Body of pancreas (tissue), 4 donors: Measurements from ENCODE around the gene ALPK1. TPM values are rescaled to one million over a fixed set of nuclear protein-coding genes. Genes with fewer than 3 reads are reported as not detected.

Source experiments
- ATAC-seq: fragments of 150-250 bp; one replicate; pipeline ENCODE4 v1.9.1; 2016
- DNase-seq, 4 donors: peaks; one replicate each; pipeline ENCODE4 v3.0.0-alpha.2; 2019
- H3K27ac ChIP-seq, 4 donors: fragments of 200-600 bp; sonication (generic); 1 replicate in 3 of 4; 2 replicates in 1 of 4; pipeline versions ENCODE4 v1.5.1 to v1.6.1; 2016 to 2019; ENCODE audit warnings: mild to moderate bottlenecking in 1 of 4, mixed read lengths in 1 of 4, moderate library complexity in 1 of 4
- H3K27me3 ChIP-seq, 2 donors: fragments of 200-600 bp; sonication (generic); one replicate each; pipeline ENCODE4 v1.6.0; 2016; ENCODE audit warnings: mild to moderate bottlenecking in 1 of 2
- H3K36me3 ChIP-seq, 2 donors: fragments of 200-600 bp; sonication (generic); replicated peaks in 1 of 2; 2 replicates each; pipeline ENCODE4 v1.5.1; 2016; ENCODE audit warnings: low read depth in 2 of 2; ENCODE audit not compliant: insufficient read depth in 1 of 2
- H3K4me1 ChIP-seq: fragments of 200-600 bp; sonication (generic); one replicate; pipeline ENCODE4 v1.6.0; 2016
- H3K4me3 ChIP-seq, 2 donors: fragments of 200-600 bp; sonication (generic); 1 replicate in 1 of 2; 2 replicates in 1 of 2; pipeline ENCODE4 v1.5.1; 2016 to 2019
- H3K9me3 ChIP-seq, 3 donors: fragments of 200-600 bp; sonication (generic); 1 replicate in 2 of 3; 2 replicates in 1 of 3; pipeline ENCODE4 v1.5.1; 2016
- POLR2A ChIP-seq, 3 donors: fragments of 450-650 bp; IDR thresholded peaks; one replicate each; pipeline ENCODE4 v1.6.1; 2016; ENCODE audit warnings: antibody characterized with exemption in 3 of 3, mild to moderate bottlenecking in 2 of 3
- WGBS, 2 donors: methylation state at CpG; one replicate each; pipeline ENCODE4 v1.1.5; 2017; 5-methylcytosine and 5-hydroxymethylcytosine counted together
- intact Hi-C: fragments of 100-400 bp; cut with DNase I; formaldehyde crosslinking; loops from one replicate; pipeline ENCODE4 v1.15.1; 2023
- total RNA-seq, 2 donors: library from RNA; depleted of rRNA; stranded (reverse); fragments of >200 nt; gene quantifications; one replicate each; pipeline ENCODE4 v1.1.0, GENCODE V29; 2016
- TF ChIP-seq, protein P1 (sequence below), 7 experiments: fragments of 450-650 bp in 4 of 7; fragments of 200-600 bp in 3 of 7; sonication (generic) in 3 of 7; IDR thresholded peaks; one replicate each; pipeline ENCODE4 v1.5.1; 2016 to 2019; ENCODE audit warnings: antibody characterized with exemption in 7 of 7

ALPK1 gene
- total RNA-seq, result 10 to 100 TPM; 14.8 to 26.7 TPM

DNA sequence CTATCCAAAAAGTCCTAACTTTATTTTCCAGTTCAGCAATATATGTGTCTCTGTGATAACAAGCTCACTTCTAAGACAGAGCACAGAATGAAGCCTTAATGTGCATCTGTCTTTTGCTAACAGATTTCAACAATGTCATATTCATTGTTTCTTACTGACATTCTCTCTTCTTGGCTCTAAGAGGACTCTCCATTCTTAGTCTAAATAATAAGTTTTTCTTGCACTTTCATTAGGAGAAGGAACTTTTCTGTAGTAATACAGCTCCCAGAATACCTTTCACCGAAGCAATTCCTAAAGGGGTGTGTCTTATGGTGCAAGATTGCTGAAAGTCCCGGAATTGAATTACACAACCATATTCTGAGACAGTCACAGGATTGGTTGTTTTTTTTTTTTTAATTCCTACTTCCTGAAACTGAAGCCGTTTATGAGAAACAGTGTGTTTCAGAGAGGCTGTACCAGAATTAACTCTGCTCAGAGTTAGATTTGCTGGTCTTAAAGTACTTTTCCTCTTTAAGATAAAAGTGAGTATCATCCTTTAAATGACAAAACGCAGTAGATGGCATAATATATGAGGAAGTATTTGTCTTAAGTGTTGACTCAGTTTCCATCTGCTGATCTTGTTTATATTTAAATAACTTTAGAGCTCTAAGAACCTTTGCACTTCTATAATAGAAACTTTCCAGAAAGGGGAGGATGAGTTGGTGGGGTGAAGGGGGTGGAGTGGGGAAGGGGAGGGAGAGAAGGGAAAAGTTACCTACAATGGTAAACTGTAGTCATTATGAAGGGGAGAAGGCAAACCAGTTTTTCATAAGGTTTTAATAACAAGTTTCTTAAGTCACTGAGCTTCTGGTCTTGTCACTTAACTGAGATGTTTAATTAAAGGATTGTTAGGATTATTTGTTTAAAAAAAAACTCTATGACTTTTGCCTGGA, at the start of gene ALPK1:
ALPK1 (plus strand) TSS at position 421 of the 932 bp plus-strand sequence.
- peak within 1 kb of the TSS; percentile 70 to 92 (median 74) for H3K27ac ChIP-seq
- 0 to 1% methylated on average over 4 of the region's 4 CpGs for WGBS, 2 donors
- H3K4me1 ChIP-seq, result peaks cover 24% of the 10 kb centered on the region
- intact Hi-C loops, result no loop called here
- TF ChIP-seq POLR2A (IDR thresholded peaks at IDR 0.05), result peak; percentile 24 to 68 (median 67)
- TF ChIP-seq, protein P1, sequence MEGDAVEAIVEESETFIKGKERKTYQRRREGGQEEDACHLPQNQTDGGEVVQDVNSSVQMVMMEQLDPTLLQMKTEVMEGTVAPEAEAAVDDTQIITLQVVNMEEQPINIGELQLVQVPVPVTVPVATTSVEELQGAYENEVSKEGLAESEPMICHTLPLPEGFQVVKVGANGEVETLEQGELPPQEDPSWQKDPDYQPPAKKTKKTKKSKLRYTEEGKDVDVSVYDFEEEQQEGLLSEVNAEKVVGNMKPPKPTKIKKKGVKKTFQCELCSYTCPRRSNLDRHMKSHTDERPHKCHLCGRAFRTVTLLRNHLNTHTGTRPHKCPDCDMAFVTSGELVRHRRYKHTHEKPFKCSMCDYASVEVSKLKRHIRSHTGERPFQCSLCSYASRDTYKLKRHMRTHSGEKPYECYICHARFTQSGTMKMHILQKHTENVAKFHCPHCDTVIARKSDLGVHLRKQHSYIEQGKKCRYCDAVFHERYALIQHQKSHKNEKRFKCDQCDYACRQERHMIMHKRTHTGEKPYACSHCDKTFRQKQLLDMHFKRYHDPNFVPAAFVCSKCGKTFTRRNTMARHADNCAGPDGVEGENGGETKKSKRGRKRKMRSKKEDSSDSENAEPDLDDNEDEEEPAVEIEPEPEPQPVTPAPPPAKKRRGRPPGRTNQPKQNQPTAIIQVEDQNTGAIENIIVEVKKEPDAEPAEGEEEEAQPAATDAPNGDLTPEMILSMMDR (IDR thresholded peaks at IDR 0.05), result no peak
- peak in 2 of 4 donors; percentile 30 to 71 for DNase-seq
- H3K9me3 ChIP-seq, result no peaks in the 10 kb centered on the region
- peak; percentile 100 for ATAC-seq
- H3K36me3 ChIP-seq, result no peaks in the 10 kb centered on the region
- H3K27me3 ChIP-seq, result no peaks in the 10 kb centered on the region
- H3K4me3 ChIP-seq, result peak within 1 kb of the TSS in 1 of 2 donors; percentile 10

DNA sequence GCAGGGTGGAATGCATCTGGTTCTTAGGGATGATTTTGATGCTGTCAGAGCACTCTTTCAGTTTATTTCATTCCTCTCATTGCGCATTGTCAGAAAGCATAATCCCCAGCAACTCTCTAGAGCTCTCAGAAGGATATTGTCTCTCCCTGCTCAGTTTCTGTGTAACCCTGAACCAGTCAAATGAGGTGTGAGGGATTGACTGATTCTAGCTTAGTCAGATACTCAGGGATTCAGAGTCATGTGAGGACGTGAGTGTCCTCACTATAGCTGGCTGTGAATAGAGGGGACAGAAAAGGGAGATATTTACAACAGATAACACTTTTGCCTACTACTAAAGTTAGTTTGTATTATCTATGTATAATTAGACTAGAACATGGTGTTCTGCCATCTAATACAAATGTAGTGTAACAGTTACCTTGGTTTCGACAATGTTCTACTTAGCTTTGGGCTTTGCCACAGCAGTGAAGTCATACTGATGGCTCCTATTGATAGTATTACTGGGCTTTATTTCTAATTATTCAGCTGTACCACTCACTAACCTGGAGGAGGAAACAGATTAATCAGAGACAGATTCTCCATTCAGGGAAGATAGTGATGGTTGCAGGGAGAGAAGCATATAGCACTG, 46.0 kb upstream of the ALPK1 start:
- no peaks in the 10 kb centered on the region for H3K27me3 ChIP-seq
- peaks cover 15% of the 10 kb centered on the region for H3K4me1 ChIP-seq
- H3K27ac ChIP-seq, result no peak overlapping the region
- 82 to 88% methylated on average over 3 of the region's 3 CpGs for WGBS, 2 donors
- no peaks in the 10 kb centered on the region for H3K36me3 ChIP-seq
- intact Hi-C loops, result no loop called here
- ATAC-seq, result peak; percentile 83
- TF ChIP-seq POLR2A (IDR thresholded peaks at IDR 0.05), result no peak
- TF ChIP-seq, protein P1 (IDR thresholded peaks at IDR 0.05), result no peak
- H3K9me3 ChIP-seq, result no peaks in the 10 kb centered on the region
- no peak overlapping the region for H3K4me3 ChIP-seq
- DNase-seq, result no peak

- Histone ChIP-seq H3K4me1 (peaks cover 22% of the 10 kb centered on the region), H3K27ac (no peak overlapping the region), H3K4me3 (no peak overlapping the region), H3K36me3 (no peaks in the 10 kb centered on the region), H3K9me3 (no peaks in the 10 kb centered on the region), H3K27me3 (no peaks in the 10 kb centered on the region)
- DNase-seq, result no peak
- intact Hi-C loops, result no loop called here
- 67 to 71% methylated on average over 1 of the region's 1 CpG for WGBS, 2 donors
- ATAC-seq, result no peak
- no peak for TF ChIP-seq POLR2A (IDR thresholded peaks at IDR 0.05)
- TF ChIP-seq, protein P1 (IDR thresholded peaks at IDR 0.05), result no peak
Measured at GRCh38 chr4:112252234-112252633, 44.9 kb upstream of the ALPK1 start.

DNA sequence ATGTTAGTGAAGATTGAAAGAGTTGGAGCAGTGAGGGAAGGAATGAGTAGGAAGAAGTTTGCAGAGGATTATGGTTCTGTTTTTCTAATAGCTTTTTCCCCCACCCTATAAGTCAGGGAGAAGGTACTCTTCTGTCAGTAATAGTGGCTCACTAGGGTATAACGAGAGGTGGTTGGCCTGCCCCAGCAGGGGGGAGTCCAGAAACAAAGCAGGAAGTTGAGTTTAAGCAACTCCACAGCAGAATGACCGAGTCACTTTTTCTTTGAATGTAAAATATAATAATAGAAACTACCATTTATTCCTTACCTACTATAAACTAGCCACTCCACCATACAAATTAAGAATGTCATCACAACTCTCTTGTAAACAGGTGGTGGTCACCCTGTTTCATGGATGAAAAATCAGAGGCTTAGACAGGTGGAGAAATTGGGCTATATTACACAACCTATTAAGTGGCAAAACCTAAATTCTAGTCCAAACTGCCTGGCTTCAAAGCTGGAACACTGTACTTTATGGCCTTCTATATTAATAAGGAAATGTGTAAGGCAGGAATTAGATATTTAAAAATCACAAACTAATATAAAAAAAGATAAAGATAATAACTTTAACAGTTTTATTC, 43.7 kb upstream of the ALPK1 start:
- no peak for ATAC-seq
- Histone ChIP-seq H3K9me3 (no peaks in the 10 kb centered on the region), H3K4me1 (peaks cover 22% of the 10 kb centered on the region), H3K4me3 (no peak overlapping the region), H3K36me3 (no peaks in the 10 kb centered on the region), H3K27me3 (no peaks in the 10 kb centered on the region), H3K27ac (no peak overlapping the region)
- WGBS, 2 donors, result 70% methylated on average over 2 of the region's 2 CpGs
- no peak for DNase-seq
- TF ChIP-seq, protein P1 (IDR thresholded peaks at IDR 0.05), result no peak
- no peak for TF ChIP-seq POLR2A (IDR thresholded peaks at IDR 0.05)
- intact Hi-C loops, result no loop called here
